Endodermal cell (in vitro differentiated cells): ENCODE data around the gene ACVR1. TPM values are rescaled to one million over a fixed set of nuclear protein-coding genes. Genes with fewer than 3 reads are reported as not detected.

Experiments used
- DNase-seq: peaks from one replicate; pipeline ENCODE4 v3.0.0-alpha.2; 2017
- H3K27ac ChIP-seq: 2 replicates; pipeline ENCODE4 v1.5.1; 2013; ENCODE audit warnings: mild to moderate bottlenecking, low read depth, low read length, moderate library complexity
- H3K27me3 ChIP-seq: 2 replicates; pipeline ENCODE4 v1.6.1; 2013; ENCODE audit warnings: mild to moderate bottlenecking, low read length, moderate library complexity; ENCODE audit not compliant: insufficient read depth, control insufficient read depth, poor library complexity, severe bottlenecking
- H3K36me3 ChIP-seq: 2 replicates; pipeline ENCODE4 v1.7.0; 2013; ENCODE audit warnings: mild to moderate bottlenecking, low read length, moderate library complexity; ENCODE audit not compliant: control insufficient read depth, insufficient read depth
- H3K4me1 ChIP-seq: one replicate; pipeline ENCODE4 v1.7.0; 2013; ENCODE audit warnings: low read length; ENCODE audit not compliant: control insufficient read depth, insufficient read depth
- H3K4me3 ChIP-seq: 2 replicates; pipeline ENCODE4 v1.5.1; 2013; ENCODE audit warnings: mild to moderate bottlenecking, low read length, moderate library complexity
- H3K9ac ChIP-seq: 2 replicates; pipeline ENCODE4 v1.6.1; 2013; ENCODE audit warnings: mild to moderate bottlenecking, low read length, moderate library complexity; ENCODE audit not compliant: poor library complexity, severe bottlenecking; ENCODE audit errors: extremely low read depth
- H3K9me3 ChIP-seq: 2 replicates; pipeline ENCODE4 v1.6.1; 2013; ENCODE audit warnings: mild to moderate bottlenecking, low read length, moderate library complexity; ENCODE audit not compliant: control insufficient read depth
- H3K27ac Mint-ChIP-seq: 2 replicates; pipeline ENCODE4 v1.8.0; 2020; ENCODE audit warnings: mixed read lengths
- H3K27me3 Mint-ChIP-seq: 2 replicates; pipeline ENCODE4 v1.8.0; 2021; ENCODE audit warnings: mild to moderate bottlenecking, mixed read lengths; ENCODE audit not compliant: insufficient read depth
- H3K36me3 Mint-ChIP-seq: 2 replicates; pipeline ENCODE4 v1.8.0; 2020; ENCODE audit warnings: low read depth, mixed read lengths
- H3K4me1 Mint-ChIP-seq: 2 replicates; pipeline ENCODE4 v1.8.0; 2020; ENCODE audit warnings: mixed read lengths
- H3K4me3 Mint-ChIP-seq: 2 replicates; pipeline ENCODE4 v1.8.0; 2020; ENCODE audit warnings: mild to moderate bottlenecking, moderate library complexity, mixed read lengths
- H3K9me3 Mint-ChIP-seq: 2 replicates; pipeline ENCODE4 v1.8.0; 2020; ENCODE audit warnings: mild to moderate bottlenecking, mixed read lengths
- CTCF ChIP-seq: fragments of 200-600 bp; sonication (generic); conservative IDR thresholded peaks from 2 replicates; pipeline ENCODE4 v1.5.0; 2021; ENCODE audit warnings: antibody characterized with exemption, mild to moderate bottlenecking
- WGBS, 2 experiments: methylation state at CpG; one replicate each; pipeline versions ENCODE4 v1.1.5 to v1.1.7; 2013; ENCODE audit warnings: missing lambda C conversion rate in 2 of 2, mixed read lengths in 1 of 2; ENCODE audit not compliant: insufficient coverage in 1 of 2, insufficient read length in 1 of 2; 5-methylcytosine and 5-hydroxymethylcytosine counted together
- total RNA-seq, 2 donors: library from RNA; stranded (reverse); fragmentation: NEBNext Ultra II Directional in 1 of 2; extraction: Animal tissue kit (Norgen Biotek cat#: 25700) in 1 of 2; gene quantifications; 2 replicates in 1 of 2; 3 replicates in 1 of 2; pipeline ENCODE4 v1.2.1, GENCODE V29; 2021

ACVR1 gene
- total RNA-seq, 2 donors from 2014 or later = 21.1 to 26.9 TPM

- Mint-ChIP-seq H3K27me3 (peaks cover 7% of the 10 kb centered on the region), H3K4me1 (peaks cover 3% of the 10 kb centered on the region), H3K27ac (no peak overlapping the region), H3K9me3 (no peaks in the 10 kb centered on the region), H3K36me3 (no peaks in the 10 kb centered on the region), H3K4me3 (no peak overlapping the region)
- Histone ChIP-seq H3K4me1 (no peaks in the 10 kb centered on the region), H3K9ac (no peak overlapping the region), H3K4me3 (no peak overlapping the region), H3K27me3 (no peaks in the 10 kb centered on the region), H3K9me3 (no peaks in the 10 kb centered on the region), H3K27ac (no peak overlapping the region), H3K36me3 (no peaks in the 10 kb centered on the region)
- no peak for TF ChIP-seq CTCF
- WGBS, 2 experiments = 82% methylated on average over 2 of the region's 2 CpGs; no CpG with 5 or more reads in 1 of the 2 experiments
- no peak for DNase-seq
Measured at GRCh38 chr2:157900684-157901083, 24.6 kb upstream of the ACVR1 start.

- DNase-seq = no peak
- H3K9ac ChIP-seq = no peak overlapping the region
Measured at GRCh38 chr2:157900203-157900602, 24.1 kb upstream of the ACVR1 start.

GRCh38 chr2:157899125-157899839 lies 23.2 kb upstream of the ACVR1 start:
- Mint-ChIP-seq H3K9me3 (no peaks in the 10 kb centered on the region), H3K36me3 (no peaks in the 10 kb centered on the region), H3K27ac (no peak overlapping the region), H3K4me1 (peaks cover 3% of the 10 kb centered on the region), H3K4me3 (no peak overlapping the region), H3K27me3 (peaks cover 7% of the 10 kb centered on the region)
- no peak for TF ChIP-seq CTCF
- Histone ChIP-seq H3K27me3 (no peaks in the 10 kb centered on the region), H3K27ac (no peak overlapping the region), H3K9ac (no peak overlapping the region), H3K4me3 (no peak overlapping the region), H3K4me1 (no peaks in the 10 kb centered on the region), H3K9me3 (no peaks in the 10 kb centered on the region), H3K36me3 (no peaks in the 10 kb centered on the region)
- no peak for DNase-seq
- 93 to 96% methylated on average over 5 to 7 of the region's 7 CpGs for WGBS, 2 experiments

More at GRCh38 chr2:157900203-157900602, 24.1 kb upstream of the ACVR1 start:
- no peaks in the 10 kb centered on the region for H3K36me3 Mint-ChIP-seq
- no peaks in the 10 kb centered on the region for H3K9me3 Mint-ChIP-seq
- H3K27me3 ChIP-seq = no peaks in the 10 kb centered on the region
- H3K4me1 ChIP-seq = no peaks in the 10 kb centered on the region
- TF ChIP-seq CTCF = no peak
- H3K27ac ChIP-seq = no peak overlapping the region
- H3K36me3 ChIP-seq = no peaks in the 10 kb centered on the region
- H3K4me3 ChIP-seq = no peak overlapping the region
- WGBS, 2 experiments = 90 to 96% methylated on average over 2 of the region's 2 CpGs
- H3K4me3 Mint-ChIP-seq = no peak overlapping the region
- H3K27ac Mint-ChIP-seq = no peak overlapping the region
- peaks cover 3% of the 10 kb centered on the region for H3K4me1 Mint-ChIP-seq
- H3K9me3 ChIP-seq = no peaks in the 10 kb centered on the region
- H3K27me3 Mint-ChIP-seq = peaks cover 7% of the 10 kb centered on the region
